GM19372 (cell line): ENCODE results near the gene NCAN.
"Not testable (repeated sequence)": the region's sequence is repeated elsewhere in the genome, so short reads cannot be mapped to it uniquely, and the experiment has no call there.

Experiments
- ATAC-seq: cut with Tn5 transposase; IDR thresholded peaks from one replicate; pipeline ENCODE4 v1.9.1; 2021; ENCODE audit warnings: mild to moderate bottlenecking, low read depth, moderate library complexity; ENCODE audit not compliant: unreplicated experiment

The NCAN gene

DNA sequence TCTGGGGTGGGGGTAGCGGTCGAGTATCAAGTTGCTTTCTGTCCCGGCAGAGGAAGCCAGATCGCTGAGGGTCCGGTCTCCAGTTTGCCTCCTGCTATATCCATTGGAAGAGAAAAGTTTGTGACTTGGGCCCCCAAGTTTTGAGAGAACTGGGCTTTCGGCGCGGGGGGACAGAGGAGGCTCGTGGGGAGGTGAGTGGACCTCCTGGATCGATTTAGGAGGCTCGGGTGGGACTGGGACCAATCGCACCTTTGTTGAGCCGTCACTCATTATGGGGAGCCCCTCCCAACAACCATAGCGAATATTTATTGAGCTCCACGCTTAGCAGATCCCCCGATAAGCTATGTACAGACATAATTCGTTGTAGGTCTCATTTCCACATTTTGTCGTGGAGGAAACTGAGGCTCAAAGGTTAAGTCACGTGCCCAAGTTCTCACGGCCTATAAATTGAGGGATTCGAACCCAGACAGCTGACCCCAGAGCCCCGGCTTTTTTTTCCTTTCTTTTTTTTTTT is 18.8 kb upstream of the NCAN start:
- peak; percentile 0 for ATAC-seq

DNA sequence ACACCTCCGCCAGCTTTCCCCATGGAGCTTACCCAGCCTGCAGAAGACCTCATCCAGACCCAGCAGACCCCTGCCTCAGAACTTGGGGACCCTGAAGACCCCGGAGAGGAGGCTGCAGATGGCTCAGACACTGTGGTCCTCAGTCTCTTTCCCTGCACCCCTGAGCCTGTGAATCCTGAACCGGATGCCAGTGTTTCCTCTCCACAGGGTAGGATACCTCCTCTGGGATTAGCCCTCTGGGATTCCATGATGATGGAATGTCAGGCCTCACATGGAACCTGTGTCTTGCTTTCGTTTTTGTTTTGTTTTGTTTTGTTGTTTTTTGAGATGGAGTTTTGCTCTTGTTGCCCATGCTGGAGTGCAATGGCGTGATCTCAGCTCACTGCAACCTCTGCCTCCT is 17.8 kb upstream of the NCAN start:
- no peak for ATAC-seq

DNA sequence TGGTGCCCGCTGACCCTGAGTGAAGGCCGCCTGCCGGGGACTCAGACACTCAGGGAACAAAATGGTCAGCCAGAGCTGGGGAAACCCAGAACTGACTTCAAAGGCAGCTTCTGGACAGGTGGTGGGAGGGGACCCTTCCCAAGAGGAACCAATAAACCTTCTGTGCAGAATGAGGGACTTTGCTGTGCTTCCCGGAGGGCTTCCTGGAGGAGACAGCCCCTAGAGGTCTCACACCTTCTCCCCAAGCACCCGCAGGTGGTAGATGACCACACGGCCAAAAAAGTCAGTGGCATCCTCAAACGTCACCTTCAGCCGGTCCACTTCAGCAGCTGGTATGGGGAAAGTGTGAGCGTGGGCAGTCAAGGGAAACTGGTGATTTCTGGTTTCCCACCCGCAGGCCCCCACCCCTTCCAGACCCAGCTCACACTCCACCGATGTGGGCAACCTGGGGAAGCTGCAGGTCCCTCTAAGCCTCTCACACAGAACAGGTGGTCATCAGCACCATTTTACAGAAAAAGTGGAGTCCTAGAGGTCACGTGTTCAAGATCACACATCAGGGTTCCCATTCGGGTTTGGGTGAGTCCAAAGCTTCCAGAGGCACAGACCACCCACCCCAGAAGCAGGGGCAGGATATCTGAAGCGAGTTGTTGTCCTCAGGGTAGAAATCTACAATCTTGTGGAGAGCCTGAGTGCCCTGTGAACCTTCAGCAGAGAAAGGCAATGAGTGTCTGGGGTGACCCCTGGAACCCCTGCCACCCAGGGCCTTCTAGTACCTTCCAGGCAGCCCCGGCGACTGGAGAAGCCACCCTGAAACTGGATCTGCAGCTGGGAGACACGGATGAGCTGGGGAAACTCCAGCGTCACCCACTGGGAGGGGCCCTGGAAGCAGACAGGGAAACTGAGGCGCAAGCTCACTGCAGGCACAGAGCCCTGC is 9.8 kb upstream of the NCAN start:
- ATAC-seq, result no peak

DNA sequence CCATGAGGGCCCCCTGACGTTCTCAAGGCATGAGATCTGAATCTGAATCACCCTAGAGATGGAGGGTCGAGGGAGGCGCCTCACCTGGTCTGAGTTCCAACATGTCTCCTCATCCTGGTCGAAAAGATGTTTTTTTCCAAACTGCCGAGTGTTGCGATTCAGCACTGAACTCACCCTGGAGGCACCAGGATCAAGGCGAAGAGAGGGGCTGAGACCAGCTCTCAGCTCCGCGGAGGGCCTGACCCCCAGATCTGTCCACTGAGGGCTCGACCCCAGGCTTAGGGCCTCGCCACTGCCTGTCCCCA is 9.1 kb upstream of the NCAN start:
- no peak for ATAC-seq

DNA sequence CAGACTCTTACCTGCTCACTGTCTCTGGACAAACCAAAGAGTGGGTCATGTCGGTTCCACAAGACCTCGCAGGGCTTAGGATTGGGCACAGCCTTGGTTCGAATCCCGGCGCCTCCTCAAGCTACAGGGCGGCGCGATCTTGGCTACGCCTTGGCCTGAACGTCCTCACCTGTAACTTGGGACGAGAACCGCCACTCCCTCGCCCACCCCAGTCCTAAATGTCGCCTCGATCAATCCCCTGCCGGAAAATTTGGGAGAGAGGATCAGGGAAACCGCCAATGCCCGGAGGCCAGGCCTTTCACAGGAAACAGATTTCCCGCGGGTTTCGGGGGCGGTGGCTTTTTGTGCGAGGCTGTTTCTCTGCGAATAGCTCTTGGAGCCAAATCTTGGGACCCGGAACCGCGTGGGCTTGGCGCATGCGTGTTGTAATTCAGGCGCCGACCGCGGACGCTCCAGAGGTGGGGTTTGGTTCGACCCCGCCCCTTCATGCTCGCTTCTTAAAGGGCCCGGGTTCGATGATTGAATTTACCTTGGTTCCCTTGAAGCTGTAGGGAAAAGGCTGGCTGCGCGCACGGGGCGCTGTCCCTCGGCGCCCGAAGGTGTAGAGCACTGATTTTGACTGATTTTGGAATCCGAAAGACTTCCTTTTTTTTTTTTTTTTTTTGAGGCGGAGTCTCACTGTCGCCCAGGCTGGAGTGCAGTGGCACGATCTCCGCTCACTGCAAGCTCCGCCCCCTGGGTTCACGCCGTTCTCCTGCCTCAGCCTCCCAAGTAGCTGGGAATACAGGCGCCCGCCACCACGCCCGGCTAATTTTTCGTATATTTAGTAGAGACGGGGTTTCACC is 8.5 kb upstream of the NCAN start, which contains the start of gene NR2C2AP:
Gene NR2C2AP, minus strand, starts transcription at position 403 of the 845 bp plus-strand sequence. Its CDS starts 354 bp downstream, at position 49.
- ATAC-seq, result peak; percentile 86

DNA sequence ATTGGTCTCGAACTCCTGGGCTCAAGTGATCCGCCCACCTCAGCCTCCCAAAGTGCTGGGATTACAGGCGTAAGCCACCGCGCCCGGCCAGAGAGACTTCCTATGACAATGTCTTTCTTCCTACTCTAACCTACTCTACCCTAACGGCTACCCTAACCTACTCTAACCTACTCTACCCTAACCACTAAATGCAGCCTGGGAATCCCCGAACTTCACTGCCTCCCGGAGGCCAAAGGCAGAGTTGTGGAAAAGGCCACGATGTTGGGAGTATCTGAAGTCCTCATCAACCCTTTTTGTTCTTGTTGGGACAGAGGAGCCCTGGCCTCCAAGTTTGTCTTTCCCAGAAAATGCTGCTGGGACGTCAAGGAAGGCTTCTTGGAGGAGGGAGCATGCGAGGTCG is 7.6 kb upstream of the NCAN start:
- ATAC-seq, result no peak

DNA sequence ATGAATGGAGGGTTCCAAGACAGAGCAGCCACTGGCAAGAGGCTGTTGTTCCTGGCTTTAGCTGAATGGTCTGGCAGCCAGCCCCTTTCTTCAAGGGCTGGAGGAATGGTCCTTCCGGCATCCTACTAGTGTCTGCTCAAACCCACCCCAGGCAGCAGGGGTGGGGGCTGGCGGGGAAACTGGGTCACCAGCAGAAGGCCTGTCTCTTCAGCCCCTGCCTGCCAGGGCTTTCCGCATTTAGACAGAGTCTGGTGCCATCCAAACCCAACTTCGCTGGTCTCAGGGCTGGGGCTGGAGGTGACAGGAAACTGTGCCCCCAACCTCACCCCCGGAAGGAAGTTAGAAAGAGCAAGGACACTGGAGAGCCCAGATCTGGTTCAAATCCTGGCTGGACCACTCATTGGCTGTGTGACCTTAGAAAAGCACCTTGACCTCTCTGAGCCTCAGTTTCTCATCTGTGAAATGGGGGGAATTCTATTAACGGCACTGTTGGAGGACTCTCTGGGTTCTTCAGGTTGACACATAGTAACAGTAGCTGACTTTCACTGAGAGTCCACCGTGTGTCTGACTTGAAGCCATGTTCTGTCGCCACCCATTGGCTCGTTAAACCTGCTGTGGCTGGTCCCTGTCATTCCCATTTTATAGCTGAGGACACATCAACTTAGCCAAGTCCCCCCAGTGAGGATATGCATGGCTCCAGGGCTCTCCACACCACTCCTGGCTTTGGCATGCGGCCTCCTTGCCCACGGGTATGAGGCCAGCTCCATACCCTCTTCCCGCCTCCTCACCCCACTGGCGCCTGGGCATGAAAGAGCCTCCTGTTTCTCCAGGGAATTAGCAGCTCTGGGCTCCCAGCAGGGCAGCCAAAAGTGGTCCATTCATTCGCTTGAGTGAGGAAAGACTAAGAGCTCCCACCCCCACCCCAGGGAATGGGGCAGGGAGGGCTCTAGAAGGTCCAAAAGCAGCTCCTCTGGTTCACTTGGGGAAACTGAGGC is 6.0 kb upstream of the NCAN start:
- no peak for ATAC-seq

DNA sequence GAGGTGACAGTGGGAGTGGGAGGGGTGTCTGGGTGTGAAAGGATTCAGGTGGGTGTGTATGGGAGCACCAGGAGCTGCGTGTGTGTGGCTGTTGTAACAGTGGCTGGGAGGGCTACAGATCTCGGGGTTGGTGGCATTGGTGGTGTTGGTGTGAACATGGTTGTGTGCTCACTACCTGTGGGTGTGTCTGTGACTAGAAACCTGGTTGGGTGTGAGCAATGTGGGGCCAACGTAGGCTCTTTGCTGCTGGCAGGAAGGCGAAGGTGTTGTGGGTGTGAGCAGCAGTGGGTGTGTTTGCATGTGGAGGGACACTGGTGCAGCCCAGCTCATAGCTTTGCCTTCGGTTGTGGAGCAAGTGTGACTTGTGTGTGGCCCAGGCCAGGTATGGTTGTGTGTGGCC is 4.8 kb upstream of the NCAN start:
- ATAC-seq, result no peak

DNA sequence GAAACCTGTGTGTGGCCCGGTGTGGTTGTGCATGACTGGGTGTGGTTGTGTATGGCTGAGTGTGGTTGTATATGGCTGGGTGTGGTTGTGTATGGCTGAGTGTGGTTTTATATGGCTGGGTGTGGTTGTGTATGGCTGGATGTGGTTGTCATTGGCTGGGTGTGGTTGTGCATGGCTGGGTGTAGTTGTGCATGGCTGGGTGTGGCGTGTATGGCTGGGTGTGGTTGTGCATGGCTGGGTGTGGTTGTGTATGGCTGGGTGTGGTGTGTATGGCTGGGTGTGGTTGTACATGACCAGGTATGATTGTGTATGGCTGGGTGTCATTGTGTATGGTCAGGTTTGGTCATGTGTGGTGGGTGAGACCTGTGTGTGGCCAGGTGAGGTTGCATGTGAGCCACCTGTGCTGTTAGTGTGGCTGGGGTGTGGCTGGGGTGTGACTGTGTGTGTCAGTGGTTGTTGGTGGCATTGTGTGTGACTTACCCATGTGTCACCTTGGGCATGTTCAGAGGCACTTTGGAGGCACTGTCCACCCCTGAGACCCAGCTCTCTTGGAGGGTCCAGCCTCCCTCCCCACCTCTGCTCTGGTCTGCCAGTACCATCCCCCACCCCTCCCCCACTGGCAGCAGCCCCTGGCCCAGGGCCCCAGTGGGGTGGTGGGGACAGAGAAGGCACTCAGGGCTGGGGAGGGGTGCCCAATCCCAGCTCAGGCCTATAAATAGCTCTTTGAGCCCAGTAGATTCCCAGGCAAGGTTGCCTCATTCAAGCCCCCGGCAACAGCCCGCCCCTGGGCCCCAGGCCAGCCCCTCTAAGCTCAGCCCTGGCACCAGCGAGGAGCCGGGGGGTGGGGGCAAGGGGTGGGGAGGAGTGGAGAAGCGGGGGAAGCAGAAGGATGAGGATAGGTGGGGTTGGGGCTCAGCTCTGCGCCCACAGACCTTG is 3.9 kb upstream of the NCAN start:
- no peak for ATAC-seq

DNA sequence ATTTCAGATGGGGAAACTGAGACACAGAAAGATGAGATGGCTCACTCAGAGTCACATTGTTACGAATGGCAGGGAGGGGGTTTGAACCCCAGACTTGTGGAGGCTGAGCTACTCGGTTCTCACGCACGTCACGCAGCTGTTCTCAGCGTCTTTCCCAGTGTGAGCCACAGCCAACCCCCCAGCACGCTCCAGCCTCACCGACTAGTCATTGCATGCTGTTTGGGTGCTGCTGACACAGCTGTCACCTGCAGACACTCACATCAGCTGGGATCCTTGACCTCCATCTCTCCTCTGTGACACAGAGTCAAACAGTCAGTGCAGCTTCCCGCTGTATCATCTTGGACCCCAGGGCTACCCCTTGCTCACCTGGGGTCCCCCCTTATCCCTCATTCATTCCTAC is 2.4 kb upstream of the NCAN start:
- ATAC-seq, result no peak

DNA sequence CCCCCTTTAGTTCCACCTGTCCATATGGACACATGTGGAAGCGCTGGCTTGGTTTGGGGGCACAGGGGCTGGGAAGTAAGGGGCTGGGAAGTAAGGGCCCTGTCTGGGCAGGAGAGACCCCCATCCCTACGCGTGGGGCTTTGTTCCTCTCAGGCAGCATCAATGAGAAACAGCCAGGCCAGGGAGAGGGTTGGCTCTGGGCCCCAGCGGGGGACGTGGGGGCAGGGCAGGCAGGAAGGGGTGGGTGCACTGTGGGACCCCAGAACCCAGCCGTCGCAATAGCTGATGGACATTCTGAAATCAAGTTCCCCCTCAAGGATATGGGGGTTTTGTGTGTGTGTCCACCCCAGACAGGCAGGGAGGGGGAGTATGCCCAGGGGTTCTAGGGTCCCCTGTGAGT is 1.2 kb downstream of the NCAN start:
- ATAC-seq, result no peak

DNA sequence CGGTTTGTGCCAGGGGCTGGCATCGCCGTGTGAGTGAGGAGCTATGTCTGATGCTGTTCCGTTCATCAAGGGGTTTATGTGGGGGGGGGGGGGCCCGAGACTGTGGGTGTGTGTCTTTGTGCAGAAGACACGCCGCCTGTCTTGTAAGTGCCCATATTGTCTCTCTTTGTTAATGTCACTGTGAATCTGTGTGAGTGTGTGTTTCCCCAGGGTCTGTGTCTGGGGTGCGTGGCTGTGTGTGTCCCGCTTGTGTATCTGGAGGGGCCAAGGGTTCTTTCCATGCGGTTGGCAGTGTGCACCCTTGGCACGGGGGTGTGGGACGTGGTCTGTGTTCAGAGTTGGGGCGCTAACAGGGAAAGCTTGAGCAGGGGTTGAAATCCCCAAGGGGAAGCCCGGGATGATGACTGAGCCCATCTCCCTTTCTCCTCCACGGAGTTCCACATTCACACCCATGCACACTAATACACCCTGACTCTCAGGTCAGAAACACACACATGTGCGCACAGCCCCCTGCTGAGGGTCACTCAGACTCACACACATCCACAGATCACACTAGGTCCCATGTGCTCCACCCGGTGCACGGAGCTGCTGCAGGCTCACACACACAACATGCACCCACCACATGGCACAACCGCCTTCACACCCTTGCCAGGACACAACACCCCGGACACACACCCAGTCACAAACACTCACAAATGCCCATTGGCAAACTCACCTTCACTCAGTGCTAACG is 1.8 kb downstream of the NCAN start:
- no peak for ATAC-seq

DNA sequence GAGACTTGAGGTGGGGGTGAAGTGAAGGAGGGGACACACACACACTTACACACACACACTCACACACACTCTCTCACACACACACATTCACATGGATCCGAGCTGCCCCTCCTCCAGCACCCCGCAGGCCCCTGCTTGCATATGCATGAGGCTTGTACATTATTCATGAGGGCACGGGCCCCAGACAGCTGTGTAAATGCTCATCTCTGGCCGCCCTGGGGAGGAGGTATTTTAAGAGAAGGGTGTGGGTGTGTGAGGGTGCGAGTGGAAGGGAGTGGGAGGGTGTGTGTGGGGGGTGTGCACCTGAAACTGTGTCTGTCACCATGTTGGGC is 2.4 kb downstream of the NCAN start:
- ATAC-seq, result no peak

DNA sequence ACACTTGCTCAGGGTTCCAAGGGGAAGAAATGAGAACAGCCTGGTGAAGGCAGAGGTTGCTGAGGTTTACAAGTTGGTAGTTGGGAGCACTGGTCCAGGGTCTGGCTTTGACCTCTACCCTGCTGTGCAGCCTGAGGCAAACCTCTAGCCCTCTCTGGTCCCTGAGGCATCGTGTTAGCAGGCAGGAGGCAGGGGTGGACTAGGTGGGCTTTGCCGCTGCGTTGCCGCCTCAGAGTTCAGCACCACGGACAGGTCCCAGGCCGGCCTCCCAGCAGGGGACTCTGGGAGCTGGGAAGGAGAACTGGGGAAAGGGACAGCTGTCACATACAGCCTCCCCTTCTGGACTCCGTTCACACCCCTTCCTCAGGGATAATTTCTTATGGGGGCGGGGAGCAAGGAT is 3.1 kb downstream of the NCAN start:
- no peak for ATAC-seq

DNA sequence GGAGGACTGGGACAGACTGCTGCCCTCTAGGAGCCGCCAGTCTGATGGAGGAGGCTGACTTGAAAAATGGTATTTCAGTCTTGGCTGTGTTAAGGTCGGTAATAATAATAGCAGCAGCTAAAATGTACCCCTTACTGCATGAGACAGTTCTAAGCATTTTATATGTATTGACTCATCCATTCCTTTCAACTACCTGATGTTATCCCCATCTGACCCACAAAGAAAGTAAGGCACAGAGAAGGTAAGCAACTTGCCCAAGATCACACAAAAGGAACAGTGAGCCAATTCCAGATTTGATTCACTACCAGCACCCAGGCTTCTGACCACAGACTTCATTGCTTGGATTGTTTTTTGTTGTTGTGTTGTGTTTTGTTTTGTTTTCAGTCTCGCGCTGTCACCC is 4.0 kb downstream of the NCAN start:
- ATAC-seq, result no peak

DNA sequence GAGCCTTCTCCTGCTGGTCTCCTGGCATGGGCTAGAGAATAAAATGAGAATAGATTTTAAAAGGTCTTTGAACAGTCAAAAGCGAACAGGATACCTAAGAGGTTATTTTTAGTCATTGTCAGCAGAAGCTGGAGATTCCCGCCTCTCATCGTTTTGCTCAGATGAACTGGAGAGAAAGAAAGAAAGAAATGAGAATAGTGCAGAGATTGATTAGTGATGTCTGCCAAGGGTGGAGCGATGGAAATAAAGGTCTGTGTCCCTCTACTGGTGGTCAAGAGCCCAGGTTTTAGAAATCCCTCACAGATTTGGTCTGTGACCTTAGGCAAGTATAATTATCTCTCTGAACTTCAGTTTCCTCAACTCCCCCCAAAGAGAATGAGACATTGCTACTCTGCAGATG is 5.3 kb downstream of the NCAN start:
- ATAC-seq, result no peak

DNA sequence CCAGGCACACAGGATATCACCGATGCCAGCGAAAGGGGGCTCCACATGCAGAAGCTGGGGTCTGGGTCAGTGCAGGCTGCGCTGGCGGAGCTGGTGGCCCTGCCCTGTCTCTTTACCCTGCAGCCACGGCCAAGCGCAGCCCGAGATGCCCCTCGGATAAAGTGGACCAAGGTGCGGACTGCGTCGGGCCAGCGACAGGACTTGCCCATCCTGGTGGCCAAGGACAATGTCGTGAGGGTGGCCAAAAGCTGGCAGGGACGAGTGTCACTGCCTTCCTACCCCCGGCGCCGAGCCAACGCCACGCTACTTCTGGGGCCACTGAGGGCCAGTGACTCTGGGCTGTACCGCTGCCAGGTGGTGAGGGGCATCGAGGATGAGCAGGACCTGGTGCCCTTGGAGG is 7.2 kb downstream of the NCAN start:
- no peak for ATAC-seq

DNA sequence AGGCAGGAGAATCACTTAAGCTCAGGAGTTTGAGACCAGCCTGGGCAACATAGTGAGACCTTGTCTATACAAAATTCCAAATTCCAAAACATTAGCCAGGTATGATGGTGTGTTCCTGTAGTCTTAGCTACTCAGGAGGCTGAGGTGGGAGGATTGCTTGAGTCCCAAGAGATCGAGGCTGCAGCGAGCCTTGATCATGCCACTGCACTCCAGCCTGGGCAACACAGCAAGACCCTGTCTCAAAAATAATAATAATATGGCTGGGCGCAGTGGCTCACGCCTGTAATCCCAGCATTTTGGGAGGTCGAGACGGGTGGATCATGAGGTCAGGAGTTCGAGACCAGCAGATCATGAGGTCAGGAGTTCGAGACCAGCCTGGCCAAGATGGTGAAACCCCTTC is 9.2 kb downstream of the NCAN start:
- ATAC-seq, result not testable (repeated sequence)

DNA sequence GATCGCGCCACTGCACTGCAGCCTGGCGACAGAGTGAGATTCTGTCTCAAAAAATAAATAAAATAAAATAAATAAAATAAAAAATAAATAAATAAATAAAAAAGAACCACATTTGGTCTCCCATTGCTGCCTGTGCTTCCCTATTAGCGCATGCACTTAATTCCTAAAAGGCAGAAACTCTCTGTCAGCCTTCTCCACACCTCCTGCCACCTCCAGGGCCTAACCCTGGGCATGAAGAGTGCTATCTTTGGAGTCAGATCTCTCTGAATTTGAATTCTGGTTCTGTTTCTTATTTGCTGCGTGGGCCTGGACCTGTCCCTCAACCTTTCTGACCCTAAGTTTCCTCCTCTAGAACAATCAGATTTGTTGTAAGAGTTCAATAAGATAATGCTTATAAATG is 11.3 kb downstream of the NCAN start:
- no peak for ATAC-seq
